D721Med (cell line): Measurements from ENCODE around the gene SLC25A21.
A peak's percentile ranks its signal among the peaks of the same experiment; 100 is the strongest.

ENCODE experiments used
- DNase-seq: peaks from one replicate; pipeline ENCODE4 v3.0.0; 2011; ENCODE audit warnings: low spot score; ENCODE audit not compliant: insufficient read length
- FAIRE-seq: peaks from 2 replicates; lab custom pipeline; 2011; peaks lifted over from hg19 to GRCh38; lab: Jason Lieb, UNC
- TF ChIP-seq, protein P1 (sequence below): IDR thresholded peaks from 2 replicates; pipeline ENCODE4 v1.5.1; 2012; ENCODE audit warnings: mild to moderate bottlenecking, control low read depth; ENCODE audit not compliant: insufficient read depth; ENCODE audit errors: missing control alignments

SLC25A21 gene

GRCh38 chr14:37203423-37203822 is 31.0 kb upstream of the SLC25A21 start:
- DNase-seq (no peak), FAIRE-seq (no peak)

GRCh38 chr14:37202812-37203211 is 30.4 kb upstream of the SLC25A21 start:
- TF ChIP-seq, protein P1, sequence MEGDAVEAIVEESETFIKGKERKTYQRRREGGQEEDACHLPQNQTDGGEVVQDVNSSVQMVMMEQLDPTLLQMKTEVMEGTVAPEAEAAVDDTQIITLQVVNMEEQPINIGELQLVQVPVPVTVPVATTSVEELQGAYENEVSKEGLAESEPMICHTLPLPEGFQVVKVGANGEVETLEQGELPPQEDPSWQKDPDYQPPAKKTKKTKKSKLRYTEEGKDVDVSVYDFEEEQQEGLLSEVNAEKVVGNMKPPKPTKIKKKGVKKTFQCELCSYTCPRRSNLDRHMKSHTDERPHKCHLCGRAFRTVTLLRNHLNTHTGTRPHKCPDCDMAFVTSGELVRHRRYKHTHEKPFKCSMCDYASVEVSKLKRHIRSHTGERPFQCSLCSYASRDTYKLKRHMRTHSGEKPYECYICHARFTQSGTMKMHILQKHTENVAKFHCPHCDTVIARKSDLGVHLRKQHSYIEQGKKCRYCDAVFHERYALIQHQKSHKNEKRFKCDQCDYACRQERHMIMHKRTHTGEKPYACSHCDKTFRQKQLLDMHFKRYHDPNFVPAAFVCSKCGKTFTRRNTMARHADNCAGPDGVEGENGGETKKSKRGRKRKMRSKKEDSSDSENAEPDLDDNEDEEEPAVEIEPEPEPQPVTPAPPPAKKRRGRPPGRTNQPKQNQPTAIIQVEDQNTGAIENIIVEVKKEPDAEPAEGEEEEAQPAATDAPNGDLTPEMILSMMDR, result no peak
- DNase-seq, result no peak
- no peak for FAIRE-seq

More at GRCh38 chr14:37203423-37203822, 31.0 kb upstream of the SLC25A21 start:
- TF ChIP-seq, protein P1, result no peak

DNA sequence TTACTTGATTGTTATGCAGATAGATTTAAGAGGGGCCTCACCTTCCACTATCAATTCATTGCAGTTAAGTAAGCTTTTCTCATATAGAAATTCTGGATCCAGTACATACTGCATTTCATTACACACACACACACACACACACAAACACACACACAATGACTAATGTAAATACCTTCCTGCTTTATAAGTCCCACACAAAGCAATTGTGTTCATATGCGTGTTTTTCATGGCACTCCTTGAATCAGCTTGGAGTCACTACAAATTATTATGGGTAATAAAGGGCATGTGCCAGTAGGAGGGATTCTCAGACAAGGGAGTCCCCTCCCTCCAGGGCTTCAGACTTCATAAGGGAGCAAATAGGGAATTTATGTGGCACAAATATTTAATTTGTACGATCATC is 29.9 kb upstream of the SLC25A21 start:
- DNase-seq (no peak), FAIRE-seq (no peak)
- TF ChIP-seq, protein P1, result no peak

- FAIRE-seq (no peak), DNase-seq (no peak)
- TF ChIP-seq, protein P1, result no peak
These were observed 29.3 kb upstream of the SLC25A21 start for GRCh38 chr14:37201724-37202123.

GRCh38 chr14:37198907-37199306 is 26.5 kb upstream of the SLC25A21 start:
- FAIRE-seq, result no peak
- DNase-seq, result no peak
- TF ChIP-seq, protein P1, result no peak

DNA sequence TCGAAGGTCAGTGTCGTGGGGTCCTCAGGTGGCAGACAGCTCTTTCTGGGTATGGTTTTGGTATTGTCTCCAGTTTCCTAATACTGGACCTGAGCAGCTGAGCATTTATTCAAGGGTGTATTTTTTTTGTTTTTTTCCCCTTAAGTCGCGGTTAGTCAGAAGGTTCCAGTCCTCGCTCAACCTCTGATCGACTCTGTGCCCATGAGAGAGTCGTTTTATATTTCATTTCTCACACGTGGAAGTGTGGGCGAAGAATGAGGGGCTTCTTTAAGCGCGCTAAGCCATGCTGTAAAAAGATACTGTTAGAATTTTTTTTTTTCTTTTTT is 25.8 kb upstream of the SLC25A21 start:
- no peak for FAIRE-seq
- DNase-seq, result no peak
- TF ChIP-seq, protein P1, result no peak

DNA sequence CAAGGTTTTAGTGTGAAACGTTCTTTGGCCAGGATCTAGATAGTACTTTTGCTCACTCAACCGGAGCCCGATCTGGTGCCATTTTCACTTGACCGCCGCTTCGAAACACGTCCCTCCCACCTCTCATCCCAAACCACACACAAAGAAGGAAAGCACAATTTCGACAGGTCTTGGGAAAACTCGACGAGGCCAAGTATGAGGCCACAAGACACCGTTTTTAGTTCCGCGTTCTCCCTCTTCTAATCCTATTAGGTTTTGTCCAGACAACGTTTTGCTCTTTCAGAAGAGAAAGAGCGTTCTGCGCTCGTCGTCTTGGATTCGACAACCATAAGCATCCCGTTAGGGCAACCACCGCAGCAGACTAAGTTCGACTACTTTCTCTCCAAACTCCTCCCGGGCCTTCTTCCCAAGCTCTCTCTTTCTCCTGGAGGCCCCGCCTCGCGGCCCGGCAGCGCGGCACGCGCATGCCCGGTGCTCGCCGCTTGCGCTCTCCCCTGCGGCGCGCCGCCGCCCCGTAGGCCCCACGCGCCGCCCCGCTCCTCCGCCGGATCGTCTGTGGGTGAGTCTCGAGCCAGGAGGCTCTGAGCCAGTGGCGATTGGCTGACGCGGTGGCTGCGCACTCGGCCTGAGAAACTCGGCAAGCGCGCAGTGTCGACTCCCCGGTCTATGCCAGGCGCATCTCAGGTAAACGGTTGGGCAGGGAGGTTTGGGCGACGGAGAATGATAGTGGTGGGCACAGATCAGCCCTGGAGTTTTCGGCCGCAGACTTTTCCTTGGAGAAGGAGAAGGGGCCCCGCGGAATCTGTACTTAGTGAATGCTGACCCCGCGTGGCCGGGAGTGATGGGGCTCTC is 25.2 kb upstream of the SLC25A21 start, which contains the start of gene MIPOL1:
TSS of gene MIPOL1 (plus strand) at position 517 of the 852 bp plus-strand sequence. CDS start 49,952 bp downstream, outside the sequence.
- no peak for FAIRE-seq
- peak; percentile 46 for DNase-seq
- TF ChIP-seq, protein P1, result peak; percentile 31
